ENCODE results near the gene ANP32A. TPM values are rescaled to one million over a fixed set of nuclear protein-coding genes. Genes with fewer than 3 reads are reported as not detected.

Gene ANP32A
- total and polyA plus RNA-seq, 2 donors (not counting 1 experiment from before 2014, with no cell fraction given), result 47.7 to 53.1 TPM

DNA sequence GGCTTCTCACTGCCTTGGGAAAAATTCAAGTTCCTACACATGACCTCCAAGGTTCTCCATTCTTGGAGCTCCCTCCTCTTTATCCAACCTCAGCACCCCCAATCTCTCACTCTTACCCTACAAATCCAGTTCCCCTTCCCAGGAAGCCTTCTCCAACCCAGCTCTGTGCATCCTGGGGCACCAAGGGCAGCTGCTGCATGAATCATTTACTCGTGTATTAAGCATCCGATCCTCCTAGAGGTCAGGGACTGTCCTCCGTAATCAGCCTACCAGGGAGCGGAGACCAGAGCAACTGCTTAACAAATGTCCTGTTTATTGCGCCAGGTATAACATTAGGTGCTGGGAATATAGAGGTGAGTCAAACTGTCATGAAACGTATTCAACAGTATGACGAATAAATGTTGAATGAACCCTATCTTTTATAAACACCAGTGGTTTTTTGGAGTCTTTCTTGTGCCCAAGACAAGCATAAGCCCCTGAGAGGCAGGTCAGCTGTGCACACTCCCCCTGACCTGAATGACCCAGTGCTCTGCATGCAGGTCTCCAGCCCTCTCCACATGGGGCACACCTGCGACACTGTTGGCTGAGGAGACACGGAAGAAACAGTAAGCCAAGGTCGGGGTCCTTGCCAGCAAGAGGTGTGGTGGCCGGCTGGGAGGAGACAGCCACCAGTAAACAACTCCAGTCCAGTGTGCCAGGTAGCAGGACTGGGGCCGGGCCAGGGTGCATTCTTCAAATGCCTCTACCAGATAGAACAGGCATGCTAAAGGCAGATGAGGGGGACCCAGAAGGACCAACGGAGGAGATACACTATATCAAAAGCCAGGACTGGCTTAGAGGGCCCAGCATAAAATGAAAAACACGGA lies 27.6 kb downstream of the ANP32A start:
- no peak for DNase-seq (ENCODE audit: low read depth in 2 of 2)
- Histone ChIP-seq H4K20me1 (ENCODE audit: control insufficient read depth, extremely low read depth, insufficient read depth, low read length) (no peaks in the 10 kb centered on the region), H3K79me2 (ENCODE audit: control insufficient read depth, insufficient read depth, low read length) (peaks cover 41% of the 10 kb centered on the region)

DNA sequence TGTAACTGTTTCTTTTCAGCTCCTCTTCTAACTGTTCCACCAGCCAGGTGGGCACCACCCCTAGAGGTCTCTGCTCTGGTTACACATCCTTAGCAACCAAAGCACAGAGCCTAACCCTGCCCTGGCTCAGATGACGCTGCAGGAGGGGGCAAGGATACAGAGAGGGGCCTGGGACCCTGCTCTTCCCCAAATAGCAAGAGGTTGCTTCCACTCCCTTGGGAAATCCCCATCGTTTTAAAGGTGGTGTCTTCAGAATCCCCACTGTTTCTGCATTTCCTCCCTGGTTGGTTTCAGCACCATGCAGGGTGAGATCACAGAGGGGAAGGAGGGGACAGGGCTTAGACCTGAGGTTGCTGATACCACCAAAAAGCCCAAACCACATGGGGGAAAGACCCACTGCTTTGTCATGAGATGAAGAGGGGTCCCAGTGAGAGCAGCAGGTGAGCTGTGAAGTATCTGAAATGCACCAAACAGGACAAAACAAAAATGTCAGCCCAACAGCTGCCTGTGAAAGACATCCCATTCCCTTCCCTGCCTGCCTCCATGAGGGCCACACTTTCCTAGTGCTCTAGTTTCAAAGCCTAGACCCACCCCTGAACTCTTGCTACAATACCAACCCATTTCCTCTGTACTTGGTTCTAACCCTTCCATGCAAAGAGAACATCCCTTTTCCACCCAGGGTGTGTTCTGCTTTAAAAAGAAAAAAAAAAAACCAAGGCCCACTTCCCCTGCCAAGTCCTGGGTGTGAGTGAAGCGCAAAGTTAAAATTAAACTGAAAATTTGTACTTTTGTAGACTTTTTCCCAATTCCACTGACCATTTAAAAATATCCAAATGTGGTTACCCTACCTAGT lies 29.0 kb downstream of the ANP32A start:
- H3K9ac ChIP-seq (ENCODE audit: insufficient read depth, low read length), result no peak overlapping the region
- H3K79me2 ChIP-seq (ENCODE audit: control insufficient read depth, insufficient read depth, low read length), result peaks cover 32% of the 10 kb centered on the region
- H3K4me2 ChIP-seq (ENCODE audit: extremely low read depth, insufficient read depth, low read length), result no peak overlapping the region

More for the DNA sequence above, 27.6 kb downstream of the ANP32A start:
- Histone ChIP-seq H3K4me2 (ENCODE audit: extremely low read depth, insufficient read depth, low read length) (no peak overlapping the region), H3K4me3 (replicated peaks in 1 of 4; ENCODE audit: control extremely low read depth in 1 of 4, insufficient read depth in 1 of 4, low read depth in 3 of 4, low read length in 4 of 4) (no peak overlapping the region), H3K4me1 (ENCODE audit: control insufficient read depth, extremely low read depth, insufficient read depth, low read length) (peaks cover 7% of the 10 kb centered on the region), H3K27me3 (ENCODE audit: control insufficient read depth, insufficient read depth, low read length) (no peaks in the 10 kb centered on the region), H3K9me3 (ENCODE audit: control insufficient read depth, insufficient read depth, low read depth, low read length) (no peaks in the 10 kb centered on the region), H3K27ac (ENCODE audit: insufficient read depth, low read length) (no peak overlapping the region), H3K36me3 (ENCODE audit: control insufficient read depth, insufficient read depth, low read length) (no peaks in the 10 kb centered on the region), H3K9ac (ENCODE audit: insufficient read depth, low read length) (no peak overlapping the region), H2AFZ (ENCODE audit: low read length) (no peak overlapping the region)
- TF ChIP-seq, protein P1, sequence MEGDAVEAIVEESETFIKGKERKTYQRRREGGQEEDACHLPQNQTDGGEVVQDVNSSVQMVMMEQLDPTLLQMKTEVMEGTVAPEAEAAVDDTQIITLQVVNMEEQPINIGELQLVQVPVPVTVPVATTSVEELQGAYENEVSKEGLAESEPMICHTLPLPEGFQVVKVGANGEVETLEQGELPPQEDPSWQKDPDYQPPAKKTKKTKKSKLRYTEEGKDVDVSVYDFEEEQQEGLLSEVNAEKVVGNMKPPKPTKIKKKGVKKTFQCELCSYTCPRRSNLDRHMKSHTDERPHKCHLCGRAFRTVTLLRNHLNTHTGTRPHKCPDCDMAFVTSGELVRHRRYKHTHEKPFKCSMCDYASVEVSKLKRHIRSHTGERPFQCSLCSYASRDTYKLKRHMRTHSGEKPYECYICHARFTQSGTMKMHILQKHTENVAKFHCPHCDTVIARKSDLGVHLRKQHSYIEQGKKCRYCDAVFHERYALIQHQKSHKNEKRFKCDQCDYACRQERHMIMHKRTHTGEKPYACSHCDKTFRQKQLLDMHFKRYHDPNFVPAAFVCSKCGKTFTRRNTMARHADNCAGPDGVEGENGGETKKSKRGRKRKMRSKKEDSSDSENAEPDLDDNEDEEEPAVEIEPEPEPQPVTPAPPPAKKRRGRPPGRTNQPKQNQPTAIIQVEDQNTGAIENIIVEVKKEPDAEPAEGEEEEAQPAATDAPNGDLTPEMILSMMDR (conservative IDR thresholded peaks at IDR 0.05 in 1 of 2, IDR thresholded peaks at IDR 0.05 in 1 of 2; ENCODE audit: low read depth in 1 of 2, low read length in 2 of 2), result no peak
- TF ChIP-seq EZH2 (IDR thresholded peaks at IDR 0.05; ENCODE audit: low read length, missing control alignments), result no peak

More for the DNA sequence above, 29.0 kb downstream of the ANP32A start:
- no peak overlapping the region for H2AFZ ChIP-seq (ENCODE audit: low read length)
- peaks cover 7% of the 10 kb centered on the region for H3K4me1 ChIP-seq (ENCODE audit: control insufficient read depth, extremely low read depth, insufficient read depth, low read length)
- no peaks in the 10 kb centered on the region for H3K27me3 ChIP-seq (ENCODE audit: control insufficient read depth, insufficient read depth, low read length)
- H3K27ac ChIP-seq (ENCODE audit: insufficient read depth, low read length), result no peak overlapping the region
- TF ChIP-seq, protein P1 (conservative IDR thresholded peaks at IDR 0.05 in 1 of 2, IDR thresholded peaks at IDR 0.05 in 1 of 2; ENCODE audit: low read depth in 1 of 2, low read length in 2 of 2), result no peak
- no peak for TF ChIP-seq EZH2 (IDR thresholded peaks at IDR 0.05; ENCODE audit: low read length, missing control alignments)
- H3K36me3 ChIP-seq (ENCODE audit: control insufficient read depth, insufficient read depth, low read length), result no peaks in the 10 kb centered on the region
- DNase-seq (ENCODE audit: low read depth in 2 of 2), result no peak
- no peaks in the 10 kb centered on the region for H3K9me3 ChIP-seq (ENCODE audit: control insufficient read depth, insufficient read depth, low read depth, low read length)
- H4K20me1 ChIP-seq (ENCODE audit: control insufficient read depth, extremely low read depth, insufficient read depth, low read length), result no peaks in the 10 kb centered on the region
- H3K4me3 ChIP-seq (replicated peaks in 1 of 4; ENCODE audit: control extremely low read depth in 1 of 4, insufficient read depth in 1 of 4, low read depth in 3 of 4, low read length in 4 of 4), result no peak overlapping the region
